Neural cell (in vitro differentiated cells): ENCODE results near the gene MDM2. TPM values are rescaled to one million over a fixed set of nuclear protein-coding genes. Genes with fewer than 3 reads are reported as not detected.
"Not testable (repeated sequence)": the region's sequence is repeated elsewhere in the genome, so short reads cannot be mapped to it uniquely, and the experiment has no call there.

Experiments used
- H2AFZ ChIP-seq: fragments of 200-600, 300-800 bp; sonication (generic), shearing (Covaris generic); 2 replicates; pipeline ENCODE4 v1.6.0; 2014; ENCODE audit warnings: low read depth, mild to moderate bottlenecking, antibody characterized with exemption, low read length, moderate library complexity
- H3F3A ChIP-seq: fragments of 200-600 bp; shearing (Covaris generic); 2 replicates; pipeline ENCODE4 v1.6.1; 2016; ENCODE audit warnings: mild to moderate bottlenecking, moderate library complexity, mixed read lengths, antibody characterized with exemption, low read length; ENCODE audit not compliant: insufficient read depth, poor library complexity, severe bottlenecking
- H3K27ac ChIP-seq: fragments of 200-600, 300-800 bp; sonication (generic), shearing (Covaris generic); 2 replicates; pipeline ENCODE4 v1.5.1; 2014; ENCODE audit warnings: mild to moderate bottlenecking, low read length, moderate library complexity
- H3K27me3 ChIP-seq: fragments of 300-800, 200-600 bp; sonication (generic), shearing (Covaris generic); 2 replicates; pipeline ENCODE4 v1.6.0; 2014; ENCODE audit warnings: mild to moderate bottlenecking, low read depth, low read length, moderate library complexity; ENCODE audit not compliant: insufficient read depth
- H3K36me3 ChIP-seq: fragments of 300-800, 200-600 bp; sonication (generic), shearing (Covaris generic); 2 replicates; pipeline ENCODE4 v1.5.1; 2014; ENCODE audit warnings: mild to moderate bottlenecking, antibody characterized with exemption, low read length, moderate library complexity; ENCODE audit not compliant: insufficient read depth
- H3K4me2 ChIP-seq: fragments of 300-800, 200-600 bp; sonication (generic), shearing (Covaris generic); 2 replicates; pipeline ENCODE4 v1.6.0; 2014; ENCODE audit warnings: mild to moderate bottlenecking, low read length
- H3K4me3 ChIP-seq: fragments of 300-800, 200-600 bp; sonication (generic), shearing (Covaris generic); 2 replicates; pipeline ENCODE4 v1.5.1; 2014; ENCODE audit warnings: mild to moderate bottlenecking, low read length, moderate library complexity
- H3K79me2 ChIP-seq: fragments of 200-600 bp; shearing (Covaris generic); replicated peaks from 2 replicates; pipeline ENCODE4 v1.6.0; 2014; ENCODE audit warnings: mild to moderate bottlenecking, low read length, moderate library complexity; ENCODE audit not compliant: insufficient read depth
- H3K9ac ChIP-seq: fragments of 300-800, 200-600 bp; sonication (generic), shearing (Covaris generic); 2 replicates; pipeline ENCODE4 v1.6.1; 2016; ENCODE audit warnings: mild to moderate bottlenecking, low read length, mixed read lengths
- H3K9me2 ChIP-seq: fragments of 200-600 bp; shearing (Covaris generic); 2 replicates; pipeline ENCODE4 v1.6.1; 2016; ENCODE audit warnings: mild to moderate bottlenecking, low read length, mixed read lengths; ENCODE audit not compliant: insufficient read depth
- H3K9me3 ChIP-seq: fragments of 200-600, 300-800 bp; sonication (generic), shearing (Covaris generic); 2 replicates; pipeline ENCODE4 v1.6.1; 2016; ENCODE audit warnings: mild to moderate bottlenecking, mixed run types, low read length, moderate library complexity, mixed read lengths
- H4K20me1 ChIP-seq: fragments of 200-600 bp; shearing (Covaris generic); 2 replicates; pipeline ENCODE4 v1.6.1; 2016; ENCODE audit warnings: mild to moderate bottlenecking, mixed run types; ENCODE audit not compliant: insufficient read depth
- CTCF ChIP-seq: fragments of 450-650 bp; IDR thresholded peaks from 2 replicates; pipeline ENCODE4 v1.5.1; 2014; ENCODE audit warnings: antibody characterized with exemption, mild to moderate bottlenecking, moderate library complexity; ENCODE audit not compliant: poor library complexity, severe bottlenecking
- EP300 ChIP-seq: fragments of 450-650 bp; conservative IDR thresholded peaks from 2 replicates; pipeline ENCODE4 v1.6.1; 2014; ENCODE audit warnings: antibody characterized with exemption, mild to moderate bottlenecking, moderate library complexity; ENCODE audit not compliant: poor library complexity, severe bottlenecking
- EZH2 ChIP-seq: fragments of 200-600, 300-800 bp; shearing (Covaris generic), sonication (generic); IDR thresholded peaks from 2 replicates; pipeline ENCODE4 v1.6.1; 2014; ENCODE audit warnings: antibody characterized with exemption, low read length, borderline replicate concordance, mild to moderate bottlenecking; ENCODE audit not compliant: insufficient read depth, poor library complexity, severe bottlenecking
- MXI1 ChIP-seq: fragments of 450-650 bp; conservative IDR thresholded peaks from 2 replicates; pipeline ENCODE4 v1.6.1; 2014; ENCODE audit warnings: antibody characterized with exemption, mild to moderate bottlenecking; ENCODE audit not compliant: poor library complexity, severe bottlenecking
- POLR2AphosphoS5 ChIP-seq: IDR thresholded peaks from 2 replicates; pipeline ENCODE4 v1.6.1; 2012
- RAD21 ChIP-seq: fragments of 450-650 bp; conservative IDR thresholded peaks from 2 replicates; pipeline ENCODE4 v1.6.1; 2014; ENCODE audit warnings: antibody characterized with exemption, mild to moderate bottlenecking, moderate library complexity
- REST ChIP-seq: IDR thresholded peaks from 2 replicates; pipeline ENCODE4 v1.6.1; 2012; ENCODE audit warnings: borderline replicate concordance
- SMC3 ChIP-seq: fragments of 450-650 bp; conservative IDR thresholded peaks from 2 replicates; pipeline ENCODE4 v1.6.1; 2014; ENCODE audit warnings: antibody characterized with exemption, mild to moderate bottlenecking, moderate library complexity; ENCODE audit not compliant: poor library complexity
- TAF1 ChIP-seq: IDR thresholded peaks from 2 replicates; pipeline ENCODE4 v1.6.1; 2012; ENCODE audit warnings: low read depth
- polyA plus RNA-seq: library from polyadenylated mRNA; depleted of rRNA; stranded (reverse); fragments of >200 nt; gene quantifications from 2 replicates; pipeline ENCODE4 v1.2.3, GENCODE V29; 2014

The MDM2 gene
- polyA plus RNA-seq, 1 donor from 2014 or later = 37.5 TPM

GRCh38 chr12:68839183-68840147 is 31.5 kb downstream of the MDM2 start:
- Histone ChIP-seq H3K36me3 (peaks cover 25% of the 10 kb centered on the region), H3K27me3 (no peaks in the 10 kb centered on the region), H2AFZ (no peak overlapping the region), H3F3A (no peaks in the 10 kb centered on the region), H3K9me3 (no peaks in the 10 kb centered on the region), H3K27ac (no peak overlapping the region), H4K20me1 (no peaks in the 10 kb centered on the region), H3K9ac (no peak overlapping the region), H3K4me3 (no peak overlapping the region), H3K9me2 (no peaks in the 10 kb centered on the region), H3K4me2 (no peak overlapping the region), H3K79me2 (no peaks in the 10 kb centered on the region)
- no peak for TF ChIP-seq POLR2AphosphoS5
- no peak for TF ChIP-seq EZH2
- no peak for TF ChIP-seq MXI1
- no peak for TF ChIP-seq SMC3
- TF ChIP-seq REST = no peak
- TF ChIP-seq TAF1 = no peak
- no peak for TF ChIP-seq CTCF
- TF ChIP-seq EP300 = no peak
- TF ChIP-seq RAD21 = no peak

- peaks cover 25% of the 10 kb centered on the region for H3K36me3 ChIP-seq
These were observed 33.2 kb downstream of the MDM2 start for GRCh38 chr12:68841175-68841574.

More at GRCh38 chr12:68841175-68841574, 33.2 kb downstream of the MDM2 start:
- not testable (repeated sequence) for H3K4me2 ChIP-seq, H3K9me3 ChIP-seq, H3K4me3 ChIP-seq, H3F3A ChIP-seq, H3K27me3 ChIP-seq, H2AFZ ChIP-seq, H3K9ac ChIP-seq, H3K9me2 ChIP-seq, H3K27ac ChIP-seq, H3K79me2 ChIP-seq, H4K20me1 ChIP-seq
